NCI-H187 treated with DMSO at 0.1 percent for 48 hours (cell line): Measurements from ENCODE around the gene KTI12.
"Not testable (repeated sequence)": the region's sequence is repeated elsewhere in the genome, so short reads cannot be mapped to it uniquely, and the experiment has no call there.

Experiments used
- DNase-seq: peaks from one replicate; lab custom pipeline; 2025; lab: John Stamatoyannopoulos, UW

KTI12 gene, protein sequence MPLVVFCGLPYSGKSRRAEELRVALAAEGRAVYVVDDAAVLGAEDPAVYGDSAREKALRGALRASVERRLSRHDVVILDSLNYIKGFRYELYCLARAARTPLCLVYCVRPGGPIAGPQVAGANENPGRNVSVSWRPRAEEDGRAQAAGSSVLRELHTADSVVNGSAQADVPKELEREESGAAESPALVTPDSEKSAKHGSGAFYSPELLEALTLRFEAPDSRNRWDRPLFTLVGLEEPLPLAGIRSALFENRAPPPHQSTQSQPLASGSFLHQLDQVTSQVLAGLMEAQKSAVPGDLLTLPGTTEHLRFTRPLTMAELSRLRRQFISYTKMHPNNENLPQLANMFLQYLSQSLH

DNA sequence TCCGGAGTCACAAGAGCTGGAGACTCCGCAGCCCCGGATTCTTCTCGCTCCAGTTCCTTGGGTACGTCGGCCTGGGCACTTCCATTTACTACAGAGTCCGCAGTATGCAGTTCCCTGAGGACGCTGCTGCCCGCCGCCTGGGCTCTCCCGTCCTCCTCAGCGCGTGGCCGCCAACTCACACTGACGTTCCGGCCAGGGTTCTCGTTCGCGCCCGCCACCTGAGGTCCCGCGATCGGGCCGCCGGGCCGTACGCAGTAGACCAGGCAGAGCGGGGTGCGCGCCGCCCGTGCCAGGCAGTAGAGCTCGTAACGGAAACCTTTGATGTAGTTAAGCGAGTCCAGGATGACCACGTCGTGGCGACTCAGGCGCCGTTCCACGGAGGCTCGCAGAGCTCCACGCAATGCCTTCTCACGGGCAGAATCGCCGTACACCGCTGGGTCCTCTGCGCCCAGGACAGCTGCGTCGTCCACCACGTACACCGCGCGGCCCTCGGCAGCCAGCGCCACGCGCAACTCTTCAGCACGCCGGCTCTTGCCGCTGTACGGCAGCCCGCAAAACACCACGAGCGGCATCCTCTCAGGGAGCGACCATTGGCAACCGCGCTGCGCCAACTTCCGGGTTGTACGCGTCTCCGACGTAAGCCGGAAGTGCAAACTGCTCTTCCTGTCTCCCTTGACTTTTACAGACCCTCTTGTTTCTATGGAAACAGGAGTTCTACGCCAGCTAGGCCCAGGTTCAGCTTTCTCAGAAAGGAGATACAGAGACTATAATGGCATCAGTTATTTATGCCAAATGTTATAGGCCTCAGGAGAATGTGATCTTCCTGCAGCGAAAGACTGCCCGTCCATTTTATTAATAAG, at the start of gene KTI12:
KTI12 (minus strand) TSS at position 621 of the 860 bp plus-strand sequence; CDS start at position 572, 49 bp downstream.
- DNase-seq: peak; percentile 27

DNA sequence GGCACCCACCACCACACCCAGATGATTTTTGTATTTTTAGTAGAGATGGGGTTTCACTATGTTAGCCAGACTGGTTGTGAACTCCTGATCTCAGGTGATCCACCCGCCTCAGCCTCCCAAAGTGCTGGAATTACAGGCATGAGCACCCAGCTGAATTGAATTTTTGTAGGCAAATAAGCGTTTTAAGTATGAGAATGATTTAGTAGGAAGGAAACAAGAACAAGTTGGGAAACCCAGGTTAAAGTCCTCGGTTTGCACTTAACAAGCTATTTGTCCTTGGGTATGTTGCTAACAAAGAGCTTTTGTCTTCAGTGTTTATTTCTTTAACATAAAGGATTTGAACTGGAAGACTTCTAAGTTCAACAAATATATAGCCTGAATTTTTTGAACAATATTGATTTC, 46.4 kb upstream of the KTI12 start:
- no peak for DNase-seq

DNA sequence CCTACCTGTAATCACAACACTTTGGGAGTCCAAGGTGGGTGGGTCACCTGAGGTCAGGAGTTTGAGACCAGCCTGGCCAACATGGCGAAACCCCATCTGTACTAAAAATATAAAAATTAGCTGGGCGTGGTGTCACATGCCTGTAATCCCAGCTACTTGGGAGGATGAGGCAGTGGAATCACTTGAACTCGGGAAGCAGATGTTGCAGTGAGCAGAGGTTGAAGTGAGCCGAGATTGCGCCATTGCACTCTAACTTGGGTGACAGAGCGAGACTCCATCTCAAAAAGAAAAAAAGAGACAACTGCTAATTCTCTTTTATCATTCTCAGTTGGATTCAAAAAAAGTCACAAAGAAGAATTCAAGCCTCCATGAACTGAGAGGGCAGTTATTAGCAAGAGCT, 43.7 kb upstream of the KTI12 start:
- not testable (repeated sequence) for DNase-seq

DNA sequence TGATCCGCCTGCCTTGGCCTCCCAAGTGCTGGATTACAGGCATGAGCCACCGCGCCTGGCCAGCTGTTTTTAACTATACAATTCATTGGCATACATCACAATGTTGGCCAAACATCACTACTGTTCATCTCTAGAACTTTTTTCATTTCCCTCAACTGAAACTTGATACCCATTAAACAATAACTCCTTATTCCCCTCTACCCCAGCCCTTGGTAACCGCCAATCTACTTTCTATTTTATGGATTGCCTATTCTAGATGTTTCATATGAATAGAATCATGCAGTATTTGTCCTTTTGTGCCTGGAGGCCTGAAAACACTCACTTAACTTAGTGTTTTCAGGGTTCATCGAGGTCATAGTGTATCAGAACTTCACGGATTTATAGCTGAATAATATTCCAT, 38.7 kb upstream of the KTI12 start:
- DNase-seq: no peak

DNA sequence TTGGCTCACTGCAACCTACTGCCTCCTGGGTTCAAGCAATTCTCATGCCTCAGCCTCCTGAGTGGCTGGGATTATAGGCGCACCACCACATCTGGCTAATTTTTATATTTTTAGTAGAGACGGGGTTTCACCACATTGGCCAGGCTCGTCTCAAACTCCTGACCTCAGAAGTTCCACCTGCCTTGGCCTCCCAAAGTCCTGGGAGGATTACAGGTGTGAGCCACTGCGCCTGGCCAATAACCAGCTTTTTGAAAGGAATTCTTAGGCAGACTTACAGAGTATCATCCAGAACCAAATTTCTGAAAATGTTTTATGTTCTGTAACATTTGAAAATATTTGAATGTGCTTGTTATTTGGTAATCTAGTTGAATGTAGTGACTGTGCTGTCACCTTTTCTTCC, 37.1 kb upstream of the KTI12 start:
- no peak for DNase-seq

DNA sequence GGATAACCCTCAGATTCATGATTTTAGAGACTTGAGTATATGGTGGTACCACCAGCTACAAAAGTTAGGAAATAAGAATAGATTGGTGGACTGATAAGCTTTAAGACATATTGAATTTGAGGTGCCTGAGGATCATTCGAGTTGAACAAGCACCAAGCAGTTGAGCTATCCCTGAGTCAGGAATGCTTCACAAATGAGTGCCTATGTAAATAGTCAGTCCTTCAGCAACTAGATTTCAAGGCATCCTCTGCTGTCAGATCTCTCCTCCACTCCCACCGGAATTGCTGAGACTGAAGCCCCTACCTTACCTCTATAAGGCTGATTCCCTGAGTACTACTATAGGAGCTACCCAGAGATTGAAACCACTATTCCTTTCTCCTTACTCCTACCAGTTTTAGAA, 29.6 kb upstream of the KTI12 start:
- DNase-seq: no peak

DNA sequence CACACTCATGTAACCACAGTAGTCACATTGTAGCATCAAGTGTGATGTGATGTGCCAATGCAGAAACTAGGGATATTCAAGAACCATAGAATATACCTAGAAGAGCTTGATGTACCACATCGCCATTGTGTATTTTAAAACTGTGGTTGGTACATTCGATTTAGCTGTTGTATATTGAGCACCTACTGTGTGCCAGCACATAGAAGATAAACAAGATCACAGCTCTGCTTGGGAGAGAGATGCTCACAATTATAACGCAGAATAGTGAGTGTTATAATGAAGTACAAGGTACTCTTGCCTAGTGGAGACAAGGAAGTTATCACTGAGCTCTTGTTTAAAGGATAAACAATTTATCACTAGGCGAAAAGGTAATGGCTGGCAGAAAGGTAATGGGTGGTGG, 27.2 kb upstream of the KTI12 start:
- DNase-seq: no peak

DNA sequence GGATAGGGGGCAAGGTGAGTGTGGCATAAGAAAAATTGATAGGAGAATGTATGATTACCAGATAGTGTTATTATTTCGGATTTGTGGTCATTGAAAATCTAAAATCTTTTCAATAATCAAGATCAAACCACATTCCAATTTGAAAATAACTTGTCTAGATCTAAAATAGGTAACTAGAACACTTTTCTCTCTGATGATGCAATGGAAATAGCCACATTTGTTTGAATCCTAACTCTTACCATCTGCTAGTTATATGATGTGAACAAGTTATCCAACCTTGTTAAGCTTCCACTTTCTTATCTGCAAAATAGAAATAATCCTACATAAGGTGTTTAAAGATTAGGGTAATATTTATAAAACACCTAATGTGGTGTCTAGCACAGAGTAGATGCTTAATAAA, 26.3 kb upstream of the KTI12 start:
- no peak for DNase-seq

DNA sequence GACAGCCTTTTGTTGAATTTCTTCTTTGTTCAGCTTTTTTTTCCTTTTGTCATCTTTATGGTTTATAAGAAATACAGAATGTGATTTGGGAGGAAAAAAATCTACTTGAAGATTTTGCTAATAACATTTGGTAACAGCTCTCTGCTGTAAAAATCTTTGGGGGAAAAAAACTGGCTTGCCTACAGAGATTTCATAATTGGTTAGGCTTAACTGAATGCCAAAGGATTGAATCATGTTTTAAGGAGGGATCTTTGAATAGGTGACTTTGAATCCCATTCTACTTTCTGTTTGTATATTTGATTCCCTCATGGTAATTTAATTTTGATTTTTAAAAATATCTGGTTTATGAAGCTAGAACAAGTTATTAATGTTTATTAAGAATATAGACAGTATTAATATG, 25.7 kb upstream of the KTI12 start:
- DNase-seq: no peak

DNA sequence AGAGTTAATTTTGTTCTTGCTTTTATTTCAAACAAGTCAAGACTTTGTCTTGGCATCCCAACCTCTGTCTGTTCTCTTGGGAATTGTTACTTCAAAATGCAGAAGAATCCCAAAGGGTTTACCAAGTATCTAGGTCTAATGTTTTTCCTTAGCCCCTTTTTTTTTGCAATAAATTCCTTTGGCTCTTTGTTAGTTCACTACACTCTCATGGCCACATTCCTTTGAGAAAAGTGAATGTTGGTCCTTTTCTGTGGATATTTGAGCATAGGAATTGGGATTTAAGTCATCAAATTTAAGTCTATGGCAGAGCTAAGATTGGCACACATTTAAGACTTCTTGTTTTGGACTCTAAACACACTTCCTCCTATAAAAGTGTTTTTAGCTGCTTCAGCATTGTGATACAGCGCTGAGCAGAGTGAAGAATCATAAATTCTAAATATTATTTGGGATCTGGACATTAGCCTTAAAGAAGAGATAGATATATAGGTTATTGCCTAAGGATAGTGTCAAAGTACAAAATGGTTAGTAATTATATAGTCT, 24.3 kb upstream of the KTI12 start:
- no peak for DNase-seq

DNA sequence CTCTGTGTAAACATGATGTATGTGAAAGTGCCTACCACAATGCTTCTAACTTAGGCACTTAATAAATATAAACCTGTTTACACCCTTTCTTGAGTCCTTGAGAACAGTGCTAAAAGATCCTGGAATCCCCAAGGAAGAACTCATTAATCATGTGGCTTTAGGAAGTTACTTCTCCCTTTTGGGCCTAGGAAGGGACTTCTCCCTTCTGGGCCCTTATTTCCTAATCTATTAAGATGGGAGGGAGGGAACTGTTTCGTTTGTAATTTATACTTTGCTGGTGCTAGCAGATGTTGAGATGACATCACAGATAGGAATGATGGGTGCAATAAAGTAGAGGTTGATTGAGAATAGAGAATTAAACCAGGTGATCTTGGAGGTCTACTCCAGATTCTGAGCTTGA, 23.6 kb upstream of the KTI12 start:
- DNase-seq: no peak

DNA sequence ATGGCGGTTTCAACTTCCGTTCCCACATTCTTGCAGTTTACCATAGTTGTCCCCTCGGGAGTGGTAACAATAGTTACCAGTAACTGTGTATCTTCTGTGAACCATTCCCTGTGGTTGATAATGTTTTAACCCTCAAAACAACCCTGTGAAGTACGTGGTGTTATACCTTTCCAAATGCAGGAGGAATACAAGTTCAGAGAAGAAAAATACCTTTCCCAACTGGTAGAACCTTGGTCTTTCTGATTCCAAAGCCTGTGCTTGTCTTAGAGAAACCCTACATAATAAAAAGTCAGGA, 23.3 kb upstream of the KTI12 start:
- DNase-seq: no peak

DNA sequence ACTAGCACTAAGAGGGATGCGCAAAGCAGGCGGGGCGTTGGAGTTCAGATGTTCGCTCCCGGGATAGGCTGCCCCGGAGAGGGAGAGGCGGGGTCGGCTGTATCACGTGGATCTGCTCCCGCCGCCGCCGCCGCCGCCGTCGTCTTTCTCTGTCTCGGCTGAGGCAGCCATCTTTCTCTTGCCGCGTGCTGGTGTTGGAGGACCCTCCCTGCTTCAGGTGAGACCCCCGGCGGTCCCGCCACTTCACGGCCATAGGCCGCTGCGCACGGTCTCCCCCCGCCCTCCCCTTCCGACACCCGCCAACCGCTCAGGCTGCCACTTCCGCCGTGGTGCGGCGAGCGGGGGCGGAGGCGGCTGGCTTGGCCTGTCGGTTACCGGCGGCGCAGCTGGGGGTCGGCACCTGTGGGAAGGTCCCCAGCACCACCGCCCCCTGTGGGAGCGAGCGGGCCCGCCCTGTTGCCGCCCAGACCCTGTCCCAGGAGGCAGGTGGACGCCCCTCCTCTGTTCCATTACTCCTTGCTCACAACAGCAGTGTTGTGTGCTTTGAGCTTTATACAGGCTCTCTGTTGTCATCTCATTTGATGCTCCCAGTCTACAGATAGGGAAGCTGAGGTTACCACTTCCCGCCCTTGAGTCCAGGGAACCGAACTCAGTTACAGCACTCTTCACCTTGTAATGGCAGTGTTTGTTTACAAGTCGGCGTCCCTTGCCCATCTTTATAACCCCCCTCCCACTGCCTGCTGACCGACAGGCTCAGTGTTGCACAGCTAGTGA, 22.7 kb upstream of the KTI12 start, which contains the start of gene BTF3L4:
BTF3L4 (plus strand) TSS at position 133 of the 774 bp plus-strand sequence. CDS start 3,553 bp downstream, outside the sequence.
- DNase-seq: peak; percentile 93

DNA sequence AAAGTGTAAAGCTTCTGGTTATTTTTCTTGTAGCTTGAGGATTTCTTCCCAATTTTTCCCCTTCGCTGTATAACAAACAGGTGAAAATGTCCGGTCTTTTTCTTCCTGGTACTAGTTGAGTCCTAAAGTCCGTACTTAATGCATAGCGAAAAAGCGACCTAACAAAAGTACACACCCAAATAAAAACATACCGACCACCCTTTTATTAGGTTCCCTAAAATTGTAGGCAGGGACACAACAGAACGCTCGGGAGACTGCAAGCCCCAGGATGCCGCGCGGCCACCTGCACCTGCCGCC, 22.2 kb upstream of the KTI12 start:
- no peak for DNase-seq

DNA sequence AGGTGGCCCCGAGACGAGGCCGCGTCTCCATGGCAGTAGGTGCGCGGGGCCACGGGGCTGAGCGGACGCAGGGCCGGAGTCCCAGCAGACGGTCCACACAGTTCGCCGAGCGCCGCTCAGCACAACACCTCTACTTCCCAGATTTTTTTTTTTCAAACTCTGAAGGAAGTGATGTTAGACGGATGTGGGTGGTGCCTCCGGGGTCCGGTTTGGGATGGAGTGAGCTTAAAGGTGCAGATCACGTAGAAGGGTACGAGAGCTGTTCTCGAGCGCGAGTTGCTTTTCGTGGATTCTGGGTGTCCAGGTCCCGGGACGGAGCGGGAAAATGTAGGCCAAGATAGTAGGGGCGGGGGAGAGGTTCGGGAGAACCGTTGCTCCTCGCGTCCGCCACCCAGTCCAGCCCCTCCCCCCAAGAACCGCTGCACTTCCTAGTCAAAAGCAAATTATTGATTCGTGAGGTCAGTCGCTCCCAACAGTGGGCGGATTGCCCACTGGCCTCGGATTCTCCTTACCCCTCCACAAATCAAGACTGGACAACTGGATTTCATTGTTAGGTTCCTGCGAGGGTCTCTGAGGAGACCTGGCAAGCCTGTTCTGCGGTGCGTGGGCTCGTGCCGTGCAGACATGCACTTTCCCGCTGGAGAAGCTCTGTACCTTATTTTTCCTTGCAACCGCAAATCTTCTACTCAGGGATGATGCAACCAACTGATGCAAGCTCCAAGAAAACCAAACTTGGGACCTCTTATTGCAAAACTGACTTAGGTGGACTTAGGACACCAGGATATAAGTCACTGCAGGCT, 21.7 kb upstream of the KTI12 start, which contains the start of gene TXNDC12:
TXNDC12 (minus strand) TSS at position 126 of the 800 bp plus-strand sequence; CDS start at position 31, 95 bp downstream.
- DNase-seq: peak; percentile 61

DNA sequence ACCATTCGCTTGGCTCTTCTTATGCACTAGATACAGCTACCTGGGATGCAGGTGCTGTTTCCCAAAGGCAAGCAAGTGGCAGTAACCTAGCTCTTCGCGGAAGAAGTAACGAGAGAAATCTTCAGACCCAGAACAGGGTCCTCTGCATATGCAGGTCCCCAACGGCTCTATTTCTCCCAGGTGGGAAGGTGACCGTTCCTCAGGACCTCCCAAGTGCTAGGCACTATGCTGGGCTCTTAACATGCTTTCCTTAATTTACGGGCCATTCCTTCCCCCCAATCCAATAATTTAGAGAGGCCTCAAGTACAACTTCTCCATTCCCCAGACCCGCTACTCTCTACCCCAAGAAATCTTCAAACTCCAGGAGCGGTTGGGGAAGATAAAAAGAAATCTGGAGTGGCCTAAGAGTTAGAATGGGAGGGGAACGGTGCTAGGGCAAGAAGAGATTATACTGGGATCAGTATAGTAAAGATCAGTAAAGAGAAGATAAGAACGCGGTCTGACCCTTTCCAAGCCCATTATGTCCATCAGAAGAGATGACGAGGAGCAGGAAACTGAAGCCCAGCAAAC, 21.0 kb upstream of the KTI12 start:
- no peak for DNase-seq

DNA sequence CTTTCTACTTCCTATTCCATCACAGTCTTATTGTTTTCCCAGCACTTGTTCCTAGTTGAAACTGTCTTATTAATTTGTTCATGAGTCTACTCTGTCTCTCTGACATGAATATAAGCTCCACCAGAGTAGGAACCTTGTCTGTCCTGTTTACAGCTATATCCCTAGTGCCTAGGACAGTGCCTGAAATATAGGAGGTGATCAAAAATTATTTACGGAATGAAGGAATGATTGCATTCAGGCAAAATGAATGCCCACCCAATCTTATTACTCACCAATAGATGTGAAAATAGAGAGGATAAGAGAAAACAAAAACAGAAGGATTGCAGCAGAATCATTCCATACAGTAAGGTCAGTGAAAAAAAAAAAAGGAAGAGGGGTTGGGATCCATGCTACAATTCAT, 20.3 kb upstream of the KTI12 start:
- DNase-seq: no peak

DNA sequence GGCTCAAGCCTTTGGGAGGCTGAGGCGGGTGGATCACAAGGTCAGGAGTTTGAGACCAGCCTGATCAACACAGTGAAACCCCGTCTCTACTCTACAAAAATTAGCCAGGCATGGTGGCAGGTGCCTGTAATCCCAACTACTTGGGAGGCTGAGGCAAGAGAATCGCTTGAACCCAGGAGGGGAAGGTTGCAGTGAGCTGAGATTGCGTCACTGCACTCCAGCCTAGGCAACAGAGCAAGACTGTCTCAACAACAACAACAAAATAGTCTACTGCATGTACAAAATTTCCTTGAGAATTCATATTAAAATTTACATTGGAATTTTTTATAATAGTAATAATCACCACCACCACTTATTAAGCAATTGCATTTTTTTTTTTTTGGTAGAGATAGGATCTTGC, 15.7 kb upstream of the KTI12 start:
- DNase-seq: not testable (repeated sequence)

DNA sequence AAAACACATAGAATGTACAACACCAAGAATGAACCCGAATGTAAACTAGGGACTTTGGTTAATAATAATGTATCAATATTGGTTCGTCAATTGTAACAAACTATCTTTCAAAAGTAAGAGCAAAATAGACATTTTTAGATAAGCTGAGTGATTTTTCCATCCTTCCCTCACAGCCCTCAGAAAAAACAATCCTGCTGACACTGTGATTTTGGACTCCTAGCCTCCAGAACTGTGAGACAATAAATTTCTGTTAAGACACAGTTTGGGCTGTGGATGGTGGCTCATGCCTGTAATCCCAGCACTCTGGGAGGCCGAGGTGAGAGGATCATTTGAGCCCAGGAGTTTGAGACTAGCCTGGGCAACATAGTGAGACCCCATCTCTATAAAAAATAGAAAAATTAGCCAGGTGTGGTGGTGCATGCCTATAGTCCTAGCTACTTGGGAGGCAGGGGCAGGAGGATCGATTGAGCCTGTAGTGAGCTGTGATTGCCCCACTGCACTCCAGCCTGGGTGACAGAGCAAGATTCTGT, 12.1 kb upstream of the KTI12 start:
- DNase-seq: not testable (repeated sequence)

DNA sequence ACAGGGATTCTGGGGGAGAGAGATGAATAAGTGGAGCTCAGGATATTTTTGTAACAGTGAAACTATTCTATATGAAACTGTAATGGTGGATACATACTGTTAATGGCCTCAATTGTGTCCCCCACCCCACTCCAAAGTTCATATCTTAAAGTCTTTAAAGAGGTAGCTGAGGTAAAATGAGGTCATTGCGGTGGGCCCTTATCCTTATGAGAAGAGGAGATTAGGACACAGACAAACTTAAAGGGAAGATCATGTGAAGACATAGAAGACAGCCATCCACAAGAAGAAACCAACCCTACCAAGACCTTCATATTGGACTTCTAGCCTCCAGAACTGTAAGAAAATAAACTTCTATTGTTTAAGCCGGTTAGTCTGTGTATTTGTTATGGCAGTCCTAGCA, 11.6 kb upstream of the KTI12 start:
- no peak for DNase-seq
